Testis (tissue), 2 donors: ENCODE results near the gene SAV1.
"Not testable (repeated sequence)": the region's sequence is repeated elsewhere in the genome, so short reads cannot be mapped to it uniquely, and the experiment has no call there.

Experiments
- CTCF ChIP-seq, 3 experiments: fragments of 450-650 bp in 2 of 3; fragments of 200-600 bp in 1 of 3; sonication (generic) in 1 of 3; IDR thresholded peaks; one replicate each; pipeline ENCODE4 v1.5.1; 2016 to 2019; ENCODE audit warnings: antibody characterized with exemption in 3 of 3, mild to moderate bottlenecking in 2 of 3, moderate library complexity in 1 of 3
- POLR2A ChIP-seq: fragments of 450-650 bp; IDR thresholded peaks from one replicate; pipeline ENCODE4 v1.6.1; 2017; ENCODE audit warnings: antibody characterized with exemption, mild to moderate bottlenecking, moderate library complexity

GRCh38 chr14:50624947-50625346 lies 43.2 kb downstream of the SAV1 start:
- not testable (repeated sequence) for TF ChIP-seq CTCF (IDR thresholded peaks at IDR 0.05); POLR2A
